Prostate gland (tissue), 2 donors: ENCODE results near the gene MFAP4.

ENCODE experiments used
- POLR2AphosphoS5 ChIP-seq: sonication (generic); formaldehyde crosslinking; IDR thresholded peaks from one replicate; pipeline ENCODE4 v1.6.1; 2017; ENCODE audit warnings: antibody characterized with exemption
- TF ChIP-seq, protein P1 (sequence below), 4 experiments: fragments of 200-600 bp in 2 of 4; fragments of 450-650 bp in 2 of 4; sonication (generic) in 2 of 4; IDR thresholded peaks; 1 replicate in 3 of 4; 2 replicates in 1 of 4; pipeline ENCODE4 v1.5.1; 2016 to 2019; ENCODE audit warnings: antibody characterized with exemption in 4 of 4, mild to moderate bottlenecking in 2 of 4, moderate library complexity in 2 of 4

DNA sequence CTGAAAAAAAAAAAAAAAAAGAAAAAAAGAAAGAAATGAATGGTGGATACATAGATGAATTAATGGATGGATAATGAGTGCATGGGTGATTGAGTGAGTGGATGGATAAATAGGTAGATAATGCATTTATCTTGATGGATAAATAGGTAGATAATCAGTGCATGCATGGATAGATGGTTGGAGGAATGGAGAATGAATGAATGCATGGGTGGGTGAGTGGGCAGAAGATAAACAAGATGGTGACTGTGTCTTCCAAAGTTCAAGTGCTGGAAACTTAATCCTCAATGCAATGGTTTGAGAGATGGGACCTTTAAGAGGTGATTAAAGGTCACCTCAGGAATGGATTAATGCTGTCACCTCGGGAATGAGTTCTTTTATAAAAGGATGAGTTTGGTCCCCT, 17.3 kb upstream of the MFAP4 start:
- TF ChIP-seq, protein P1, sequence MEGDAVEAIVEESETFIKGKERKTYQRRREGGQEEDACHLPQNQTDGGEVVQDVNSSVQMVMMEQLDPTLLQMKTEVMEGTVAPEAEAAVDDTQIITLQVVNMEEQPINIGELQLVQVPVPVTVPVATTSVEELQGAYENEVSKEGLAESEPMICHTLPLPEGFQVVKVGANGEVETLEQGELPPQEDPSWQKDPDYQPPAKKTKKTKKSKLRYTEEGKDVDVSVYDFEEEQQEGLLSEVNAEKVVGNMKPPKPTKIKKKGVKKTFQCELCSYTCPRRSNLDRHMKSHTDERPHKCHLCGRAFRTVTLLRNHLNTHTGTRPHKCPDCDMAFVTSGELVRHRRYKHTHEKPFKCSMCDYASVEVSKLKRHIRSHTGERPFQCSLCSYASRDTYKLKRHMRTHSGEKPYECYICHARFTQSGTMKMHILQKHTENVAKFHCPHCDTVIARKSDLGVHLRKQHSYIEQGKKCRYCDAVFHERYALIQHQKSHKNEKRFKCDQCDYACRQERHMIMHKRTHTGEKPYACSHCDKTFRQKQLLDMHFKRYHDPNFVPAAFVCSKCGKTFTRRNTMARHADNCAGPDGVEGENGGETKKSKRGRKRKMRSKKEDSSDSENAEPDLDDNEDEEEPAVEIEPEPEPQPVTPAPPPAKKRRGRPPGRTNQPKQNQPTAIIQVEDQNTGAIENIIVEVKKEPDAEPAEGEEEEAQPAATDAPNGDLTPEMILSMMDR (IDR thresholded peaks at IDR 0.05) = no peak
- no peak for TF ChIP-seq POLR2AphosphoS5
